ENCODE data around the gene ADAMTS19.
"Not testable (repeated sequence)": the region's sequence is repeated elsewhere in the genome, so short reads cannot be mapped to it uniquely, and the experiment has no call there.

The ADAMTS19 gene

GRCh38 chr5:129584496-129584895 lies 124.4 kb downstream of the ADAMTS19 start:
- not testable (repeated sequence) for ATAC-seq, DNase-seq

GRCh38 chr5:129591508-129592160 lies 131.5 kb downstream of the ADAMTS19 start:
- ATAC-seq, result no peak
- no peak for DNase-seq

GRCh38 chr5:129593525-129593924 lies 133.4 kb downstream of the ADAMTS19 start:
- DNase-seq, result no peak
- no peak for ATAC-seq

- ATAC-seq, result no peak
- no peak for DNase-seq
Observed at GRCh38 chr5:129601576-129601975, 141.5 kb downstream of the ADAMTS19 start.

GRCh38 chr5:129608350-129608749 lies 148.3 kb downstream of the ADAMTS19 start:
- no peak for ATAC-seq
- DNase-seq, result no peak

- ATAC-seq, result no peak
- DNase-seq, result no peak
Observed at GRCh38 chr5:129609710-129610109, 149.6 kb downstream of the ADAMTS19 start.

GRCh38 chr5:129616517-129616916 lies 156.4 kb downstream of the ADAMTS19 start:
- no peak for ATAC-seq
- no peak for DNase-seq

GRCh38 chr5:129617206-129617605 lies 157.1 kb downstream of the ADAMTS19 start:
- DNase-seq (no peak), ATAC-seq (no peak)

GRCh38 chr5:129619782-129620181 lies 159.7 kb downstream of the ADAMTS19 start:
- DNase-seq (no peak), ATAC-seq (no peak)

GRCh38 chr5:129622531-129622930 lies 162.4 kb downstream of the ADAMTS19 start:
- DNase-seq, result no peak
- no peak for ATAC-seq

- no peak for DNase-seq
Observed at GRCh38 chr5:129629575-129629974, 169.5 kb downstream of the ADAMTS19 start.

GRCh38 chr5:129630101-129630500 lies 170.0 kb downstream of the ADAMTS19 start:
- no peak for DNase-seq
- no peak for ATAC-seq

More at GRCh38 chr5:129629575-129629974, 169.5 kb downstream of the ADAMTS19 start:
- ATAC-seq, result no peak

GRCh38 chr5:129631961-129632360 lies 171.9 kb downstream of the ADAMTS19 start:
- DNase-seq (no peak), ATAC-seq (no peak)

GRCh38 chr5:129637501-129637900 lies 177.4 kb downstream of the ADAMTS19 start:
- ATAC-seq, DNase-seq: not testable (repeated sequence)

GRCh38 chr5:129639331-129639730 lies 179.2 kb downstream of the ADAMTS19 start:
- no peak for ATAC-seq
- no peak for DNase-seq

- DNase-seq (no peak), ATAC-seq (no peak)
Observed at GRCh38 chr5:129652349-129653056, 192.4 kb downstream of the ADAMTS19 start.

- ATAC-seq, result no peak
- no peak for DNase-seq
Observed at GRCh38 chr5:129653057-129653375, 192.9 kb downstream of the ADAMTS19 start.

- no peak for ATAC-seq
- no peak for DNase-seq
Observed at GRCh38 chr5:129653442-129653841, 193.3 kb downstream of the ADAMTS19 start.

GRCh38 chr5:129656952-129657351 lies 196.9 kb downstream of the ADAMTS19 start:
- ATAC-seq (no peak), DNase-seq (no peak)

- DNase-seq, result no peak
- ATAC-seq, result no peak
Observed at GRCh38 chr5:129658801-129659200, 198.7 kb downstream of the ADAMTS19 start.

GRCh38 chr5:129661366-129662035 lies 201.4 kb downstream of the ADAMTS19 start:
- DNase-seq (no peak), ATAC-seq (no peak)

GRCh38 chr5:129664336-129664937 lies 204.3 kb downstream of the ADAMTS19 start:
- ATAC-seq, result no peak
- DNase-seq, result peak; percentile 53

- no peak for ATAC-seq
- DNase-seq, result no peak
Observed at GRCh38 chr5:129670957-129671500, 210.9 kb downstream of the ADAMTS19 start.

All from stimulated activated naive CD8-positive, alpha-beta T cell treated with anti-CD3 and anti-CD28 coated beads, Interleukin-15, Interleukin-2, amounts not matched to agents 100 U/mL and 50 U/mL, for 24 hours (primary cell).